Activated CD4-positive, CD25-positive, alpha-beta regulatory T cell treated with anti-CD3 and anti-CD28 coated beads, Interleukin-2, amount 50 U/mL, for 16 hours (primary cell): ENCODE results near the gene ARHGEF1.

Experiments used
- DNase-seq: peaks from one replicate; pipeline ENCODE4 v3.0.0-alpha.2; 2020; ENCODE audit warnings: low read depth, low spot score

ARHGEF1 gene, protein sequence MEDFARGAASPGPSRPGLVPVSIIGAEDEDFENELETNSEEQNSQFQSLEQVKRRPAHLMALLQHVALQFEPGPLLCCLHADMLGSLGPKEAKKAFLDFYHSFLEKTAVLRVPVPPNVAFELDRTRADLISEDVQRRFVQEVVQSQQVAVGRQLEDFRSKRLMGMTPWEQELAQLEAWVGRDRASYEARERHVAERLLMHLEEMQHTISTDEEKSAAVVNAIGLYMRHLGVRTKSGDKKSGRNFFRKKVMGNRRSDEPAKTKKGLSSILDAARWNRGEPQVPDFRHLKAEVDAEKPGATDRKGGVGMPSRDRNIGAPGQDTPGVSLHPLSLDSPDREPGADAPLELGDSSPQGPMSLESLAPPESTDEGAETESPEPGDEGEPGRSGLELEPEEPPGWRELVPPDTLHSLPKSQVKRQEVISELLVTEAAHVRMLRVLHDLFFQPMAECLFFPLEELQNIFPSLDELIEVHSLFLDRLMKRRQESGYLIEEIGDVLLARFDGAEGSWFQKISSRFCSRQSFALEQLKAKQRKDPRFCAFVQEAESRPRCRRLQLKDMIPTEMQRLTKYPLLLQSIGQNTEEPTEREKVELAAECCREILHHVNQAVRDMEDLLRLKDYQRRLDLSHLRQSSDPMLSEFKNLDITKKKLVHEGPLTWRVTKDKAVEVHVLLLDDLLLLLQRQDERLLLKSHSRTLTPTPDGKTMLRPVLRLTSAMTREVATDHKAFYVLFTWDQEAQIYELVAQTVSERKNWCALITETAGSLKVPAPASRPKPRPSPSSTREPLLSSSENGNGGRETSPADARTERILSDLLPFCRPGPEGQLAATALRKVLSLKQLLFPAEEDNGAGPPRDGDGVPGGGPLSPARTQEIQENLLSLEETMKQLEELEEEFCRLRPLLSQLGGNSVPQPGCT

DNA sequence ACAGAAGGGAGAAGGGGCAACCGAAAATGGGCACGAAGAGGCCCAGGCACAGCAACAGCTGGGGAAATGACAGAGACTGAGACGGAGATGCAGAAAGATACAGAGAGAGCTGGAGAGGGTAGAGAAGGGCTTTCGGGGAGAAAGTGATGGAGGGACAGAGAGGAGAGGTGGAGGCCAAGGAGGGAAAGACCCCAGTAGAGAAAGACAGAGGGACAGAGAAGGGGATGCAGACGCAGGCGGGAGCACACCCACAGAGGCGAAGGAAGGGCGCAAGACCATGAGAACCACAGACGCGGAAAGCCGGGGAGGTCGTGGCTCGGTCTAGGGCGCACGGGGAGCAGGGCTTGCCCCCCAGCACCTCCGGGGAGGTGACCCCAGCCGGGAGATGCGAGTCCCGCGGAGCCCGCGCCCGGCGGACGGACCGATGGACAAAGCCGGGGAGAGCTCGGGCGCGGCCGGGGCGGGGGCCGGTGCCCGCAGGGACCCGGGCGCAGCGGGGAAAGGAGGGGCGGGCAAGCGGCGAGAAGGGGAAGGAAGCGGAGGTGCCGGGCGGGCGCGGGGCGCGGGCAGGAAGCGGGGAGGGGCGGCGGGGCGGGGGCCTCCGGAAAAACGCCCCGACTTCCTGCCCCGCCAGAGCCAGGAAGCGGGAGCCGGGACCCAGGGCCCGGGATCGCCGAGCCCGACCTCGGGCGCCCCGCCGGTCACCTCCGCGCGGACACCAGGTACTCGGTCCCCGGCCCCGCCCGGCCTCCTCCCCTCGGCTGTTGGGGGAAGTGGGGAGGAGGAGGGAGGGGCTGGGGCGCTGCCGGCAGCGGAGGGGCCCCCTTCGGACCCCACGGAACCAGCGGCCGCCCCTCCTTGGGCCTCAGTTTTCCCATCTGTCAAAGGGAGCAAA, at the start of gene ARHGEF1:
Gene ARHGEF1, plus strand, starts transcription at position 617 of the 895 bp plus-strand sequence. CDS start 4,899 bp downstream, outside the sequence.
- peak; percentile 27 for DNase-seq

DNA sequence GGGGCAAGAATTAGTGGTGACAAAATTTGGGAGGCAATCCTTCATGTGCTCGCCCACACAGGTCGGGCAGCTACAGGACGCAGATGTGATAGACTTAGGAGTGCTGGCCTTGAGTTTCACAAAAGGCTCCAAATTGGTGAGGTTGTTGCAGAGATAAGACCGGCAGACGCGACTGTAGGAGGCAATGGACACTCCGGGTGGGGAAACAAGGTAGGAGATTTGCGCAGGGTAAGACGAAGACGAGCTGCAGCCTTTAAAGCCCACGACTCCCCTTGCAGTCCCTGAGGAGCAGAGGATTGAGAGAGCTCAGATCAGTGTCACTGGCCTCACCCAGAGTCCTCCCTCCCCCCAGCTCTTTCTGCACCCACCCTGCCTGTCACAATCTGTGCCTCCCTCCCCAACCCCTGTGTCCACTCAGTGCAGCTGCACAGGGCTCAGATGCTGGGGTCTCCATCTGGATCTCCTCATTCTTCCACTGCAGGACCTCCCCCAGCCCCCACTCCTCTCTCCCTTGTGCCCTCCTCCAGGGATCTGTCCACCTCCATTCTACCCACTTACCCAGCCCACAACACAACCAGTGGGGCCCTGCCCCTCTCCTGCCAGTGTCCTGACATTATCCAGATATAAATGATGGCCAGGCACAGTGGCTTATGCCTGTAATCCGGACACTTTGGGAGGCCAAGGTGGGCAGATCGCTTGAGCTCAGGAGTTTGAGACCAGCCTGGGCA, 44.8 kb upstream of the ARHGEF1 start:
- no peak for DNase-seq

DNA sequence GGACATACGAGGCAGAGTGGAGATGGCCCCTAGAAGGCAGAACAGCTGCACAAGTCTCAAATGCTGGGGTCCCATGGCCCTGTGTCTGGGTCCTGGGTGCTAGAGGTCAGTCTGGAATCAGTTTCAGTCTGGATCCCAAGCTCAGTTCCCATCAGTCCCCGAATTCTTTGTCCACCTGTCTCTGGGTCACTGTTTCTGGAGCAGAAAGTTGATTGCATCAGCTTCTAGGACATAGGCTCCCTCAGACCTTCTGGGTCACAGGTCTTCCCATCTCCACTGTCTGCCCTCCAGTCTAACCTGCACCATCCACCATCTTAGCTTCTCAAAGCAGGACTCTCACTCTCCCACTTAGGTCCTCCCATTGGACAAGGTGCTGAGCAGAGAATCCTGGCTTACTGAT, 43.8 kb upstream of the ARHGEF1 start:
- DNase-seq: no peak

DNA sequence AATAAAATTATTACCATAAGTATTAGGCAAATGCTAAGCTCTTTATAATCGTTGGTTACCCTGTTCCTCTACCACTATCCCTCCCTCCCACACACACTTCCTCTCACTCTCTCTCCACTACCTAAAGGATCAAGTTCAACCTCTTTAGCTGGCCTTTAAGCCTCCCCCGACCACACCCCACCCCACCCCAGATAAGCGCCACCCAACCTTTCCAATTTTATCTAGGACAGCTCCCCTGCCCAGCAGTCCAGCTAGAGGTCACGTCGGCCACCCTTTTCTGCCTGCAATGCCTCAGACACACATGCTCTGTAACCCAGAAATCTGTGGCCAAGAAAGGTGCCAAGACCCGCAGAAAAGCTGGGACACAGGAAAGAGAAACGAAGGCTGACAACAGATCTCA, 39.6 kb upstream of the ARHGEF1 start:
- no peak for DNase-seq

DNA sequence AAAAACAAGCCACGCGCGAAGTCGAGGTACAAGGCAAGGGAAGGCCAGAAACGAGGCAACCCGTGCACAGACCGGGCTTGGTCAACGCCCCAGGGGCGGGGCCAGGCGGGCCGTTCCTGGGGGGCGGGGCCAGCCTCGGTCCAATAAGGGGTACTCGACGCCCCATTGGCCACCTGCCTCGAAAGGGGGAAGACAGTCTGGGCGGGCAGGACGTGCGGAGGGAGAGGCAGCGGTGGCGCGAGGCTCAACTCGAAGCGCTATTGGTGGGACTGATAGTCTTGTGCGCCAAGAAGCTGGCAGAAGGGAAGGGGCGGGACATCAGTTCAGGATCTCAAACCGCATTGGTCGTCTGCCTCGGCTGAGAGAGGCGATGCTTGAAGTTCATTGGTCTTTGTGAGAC, 38.4 kb upstream of the ARHGEF1 start, which contains the start of gene LYPD4:
Gene LYPD4, minus strand, starts transcription at position 83 of the 400 bp plus-strand sequence. CDS start 5,398 bp downstream, outside the sequence.
- no peak for DNase-seq

DNA sequence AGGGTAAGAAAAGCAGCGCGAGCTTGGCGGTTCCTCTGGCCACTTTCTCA, 38.2 kb upstream of the ARHGEF1 start, which contains the start of gene DMRTC2:
Gene DMRTC2, plus strand, starts transcription at position 42 of the 50 bp plus-strand sequence. CDS start 2,387 bp downstream, outside the sequence.
- DNase-seq: no peak

DNA sequence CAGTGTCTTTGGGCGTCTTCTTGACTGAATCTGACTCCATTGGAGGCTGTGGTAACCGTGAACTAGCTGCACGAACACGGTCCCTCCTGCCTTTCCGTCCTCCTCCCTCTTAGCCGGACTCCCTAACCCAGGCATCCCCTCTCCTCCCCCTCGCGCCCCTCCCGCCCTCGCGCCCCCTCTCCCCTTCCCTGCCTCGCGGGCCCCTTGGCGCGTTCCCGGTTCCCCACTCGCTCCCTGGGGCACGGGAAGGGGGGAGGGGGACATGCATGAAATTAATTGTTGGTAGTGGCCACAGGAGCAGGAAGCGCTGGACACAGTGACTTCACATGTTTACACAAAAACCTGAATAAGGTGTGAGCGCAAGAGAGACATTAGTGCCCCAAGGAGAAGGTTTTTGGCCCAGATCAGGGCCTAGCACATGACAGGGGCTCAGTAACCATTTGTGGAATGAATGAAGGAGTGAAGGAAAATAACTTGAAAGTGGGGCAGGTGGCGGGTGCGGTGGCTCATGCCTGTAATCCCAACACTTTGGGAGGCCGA, 37.9 kb upstream of the ARHGEF1 start:
- DNase-seq: no peak

DNA sequence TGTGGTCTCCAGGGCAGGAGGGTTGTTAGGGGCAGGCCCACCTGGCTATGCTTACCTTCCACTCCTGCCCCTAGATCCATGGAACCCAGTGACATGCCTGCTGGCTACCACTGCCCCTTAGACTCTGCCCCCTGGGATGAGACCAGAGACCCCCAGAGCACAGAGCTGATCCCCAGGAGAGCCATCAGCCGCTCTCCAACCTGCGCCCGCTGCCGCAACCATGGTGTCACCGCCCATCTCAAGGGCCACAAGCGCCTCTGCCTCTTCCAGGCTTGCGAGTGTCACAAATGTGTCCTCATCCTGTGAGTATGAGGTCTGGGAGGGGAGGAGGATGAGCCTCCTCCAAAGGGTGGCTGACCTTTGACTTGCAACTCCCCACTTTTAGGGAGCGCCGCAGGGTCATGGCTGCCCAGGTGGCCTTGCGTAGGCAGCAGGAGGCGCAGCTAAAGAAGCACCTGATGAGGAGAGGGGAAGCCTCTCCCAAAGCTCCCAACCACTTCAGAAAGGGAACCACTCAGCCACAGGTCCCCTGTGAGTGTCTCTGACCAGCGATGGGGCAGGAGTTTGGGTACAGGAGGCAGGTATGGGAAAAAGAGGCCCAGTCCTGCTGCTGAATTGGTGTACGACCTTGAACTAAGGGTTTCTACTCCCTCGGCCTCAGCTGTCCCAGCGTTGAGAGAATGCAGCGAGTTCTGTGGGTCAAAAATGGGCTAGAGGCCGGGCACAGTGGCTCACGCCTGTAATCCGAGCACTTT, 35.5 kb upstream of the ARHGEF1 start:
- DNase-seq: no peak

DNA sequence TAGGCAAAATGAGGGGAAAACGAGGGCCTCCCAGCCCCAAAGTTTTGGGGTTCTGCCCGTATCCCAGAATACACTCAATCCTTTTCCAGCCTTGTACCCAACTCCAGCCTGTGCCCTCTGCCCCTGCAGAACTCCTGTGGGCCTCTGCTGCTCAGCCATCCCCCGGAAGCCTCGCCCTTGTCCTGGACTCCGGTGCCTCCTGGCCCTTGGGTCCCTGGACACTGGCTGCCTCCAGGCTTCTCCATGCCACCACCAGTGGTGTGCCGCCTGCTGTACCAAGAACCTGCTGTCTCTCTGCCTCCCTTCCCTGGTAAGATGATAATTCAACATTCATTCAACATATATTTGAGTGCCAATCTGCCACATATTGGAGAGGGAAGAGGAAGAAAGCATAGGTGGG, 34.3 kb upstream of the ARHGEF1 start:
- no peak for DNase-seq

DNA sequence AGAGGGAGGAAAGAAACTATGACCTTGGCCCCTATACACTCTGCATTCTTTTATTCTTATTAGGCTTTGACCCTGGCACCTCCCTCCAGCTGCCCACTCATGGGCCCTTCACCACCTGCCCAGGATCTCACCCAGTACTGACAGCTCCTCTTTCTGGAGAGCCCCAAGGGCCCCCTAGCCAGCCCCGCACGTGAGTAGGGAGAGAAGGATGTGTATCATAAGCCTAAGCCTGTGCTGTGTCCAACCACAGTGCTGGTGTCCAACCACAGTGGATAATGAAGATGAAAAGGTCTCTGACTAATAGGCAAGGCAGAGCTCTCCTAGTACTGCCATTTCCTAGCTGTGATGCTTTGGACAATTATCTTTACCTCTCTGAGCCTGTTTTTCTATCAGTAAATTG, 33.9 kb upstream of the ARHGEF1 start:
- no peak for DNase-seq

DNA sequence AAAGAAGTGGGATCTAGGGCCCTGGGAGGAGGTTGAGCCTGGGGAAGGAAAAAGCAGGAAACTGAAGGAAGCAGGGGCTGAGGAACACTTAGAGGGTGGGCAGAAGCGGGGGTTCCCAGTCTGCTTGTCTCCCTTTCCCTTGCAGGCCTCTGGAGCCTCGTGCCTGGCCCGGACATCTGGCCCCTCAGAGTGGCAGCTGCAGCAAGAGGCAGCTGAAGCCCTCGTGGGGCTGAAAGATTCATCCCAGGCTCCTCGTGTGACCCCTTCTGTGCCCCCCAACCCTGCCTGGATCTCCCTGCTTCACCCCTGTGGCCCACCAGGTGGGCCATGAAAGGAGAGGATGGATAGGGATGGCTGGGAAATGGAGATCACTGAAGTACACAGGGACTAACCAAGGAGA, 32.6 kb upstream of the ARHGEF1 start:
- DNase-seq: no peak

DNA sequence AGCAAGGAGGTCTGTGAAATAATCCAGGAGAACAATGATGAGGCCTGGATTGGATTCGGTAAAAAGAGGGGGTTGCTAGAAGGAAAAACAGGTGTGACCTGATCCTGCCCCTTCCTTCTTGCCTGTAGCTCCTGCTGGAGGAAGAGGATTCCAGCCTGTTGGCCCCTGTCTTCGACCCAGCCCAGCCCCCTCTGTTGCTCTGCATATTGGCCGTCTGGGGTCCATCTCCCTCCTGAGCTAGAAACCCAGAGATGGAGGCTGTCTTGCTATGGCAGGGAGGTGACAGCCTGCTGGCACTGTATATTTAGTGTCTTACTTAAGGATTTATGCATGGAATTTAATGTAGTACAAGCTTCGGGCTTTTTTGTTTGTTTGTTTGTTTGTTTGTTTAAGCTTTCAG, 31.5 kb upstream of the ARHGEF1 start:
- DNase-seq: no peak

DNA sequence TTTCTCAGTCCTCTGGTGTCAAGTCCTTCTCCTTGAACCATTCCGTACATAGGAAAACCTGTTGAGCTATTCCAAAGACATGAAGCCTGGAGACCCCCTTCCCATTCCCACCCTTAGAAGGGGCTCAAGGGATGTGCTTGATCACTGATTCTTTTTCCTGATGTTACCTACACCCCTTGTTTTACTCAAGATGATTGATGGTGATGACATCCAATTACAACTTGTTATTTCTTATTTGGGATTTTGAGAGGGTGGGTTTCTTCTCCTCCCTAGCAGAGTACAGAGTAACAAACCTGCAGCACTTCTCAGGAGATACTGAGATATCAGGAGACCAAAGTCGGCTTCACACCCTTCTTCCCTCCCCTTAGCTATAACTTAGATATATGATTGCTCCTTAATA, 29.6 kb upstream of the ARHGEF1 start:
- no peak for DNase-seq

DNA sequence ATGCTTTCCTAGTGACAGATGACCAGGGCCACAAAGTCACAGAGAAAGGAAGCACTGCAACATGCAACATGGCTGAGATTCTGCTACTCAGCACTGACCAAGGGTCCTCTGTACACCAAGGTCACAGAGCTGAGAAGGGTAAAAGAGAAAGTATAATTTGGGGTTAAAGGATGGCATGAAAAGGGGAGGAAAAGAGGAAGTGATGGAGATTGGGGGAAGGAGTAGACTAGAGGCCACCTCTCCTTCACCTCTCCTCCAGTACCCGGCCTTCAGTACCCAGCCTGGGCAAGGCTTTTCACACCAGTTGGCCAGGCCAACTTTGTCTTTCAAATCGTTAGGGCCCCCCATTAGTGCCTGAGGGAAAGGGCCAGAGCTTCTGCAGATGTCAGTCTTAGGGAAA, 29.2 kb upstream of the ARHGEF1 start:
- no peak for DNase-seq

DNA sequence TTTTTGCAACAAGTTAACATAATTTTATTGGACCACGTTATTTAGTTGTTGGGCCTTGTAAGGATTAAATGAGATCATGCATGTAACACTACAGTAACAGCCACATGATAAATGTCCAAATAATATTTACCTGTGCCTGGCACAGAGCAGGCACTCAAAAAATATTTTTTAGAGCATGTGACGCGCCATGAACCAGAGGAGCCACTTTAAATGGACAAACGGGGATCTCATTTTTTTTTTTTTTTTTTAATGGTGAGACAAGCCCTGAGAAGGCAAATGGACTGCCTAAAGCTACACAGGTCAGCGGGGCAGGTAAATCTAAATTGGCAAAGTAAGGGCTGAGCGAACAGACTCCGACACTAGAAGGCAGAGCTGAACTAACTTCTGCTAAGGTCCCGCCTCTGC, 23.8 kb upstream of the ARHGEF1 start:
- no peak for DNase-seq

DNA sequence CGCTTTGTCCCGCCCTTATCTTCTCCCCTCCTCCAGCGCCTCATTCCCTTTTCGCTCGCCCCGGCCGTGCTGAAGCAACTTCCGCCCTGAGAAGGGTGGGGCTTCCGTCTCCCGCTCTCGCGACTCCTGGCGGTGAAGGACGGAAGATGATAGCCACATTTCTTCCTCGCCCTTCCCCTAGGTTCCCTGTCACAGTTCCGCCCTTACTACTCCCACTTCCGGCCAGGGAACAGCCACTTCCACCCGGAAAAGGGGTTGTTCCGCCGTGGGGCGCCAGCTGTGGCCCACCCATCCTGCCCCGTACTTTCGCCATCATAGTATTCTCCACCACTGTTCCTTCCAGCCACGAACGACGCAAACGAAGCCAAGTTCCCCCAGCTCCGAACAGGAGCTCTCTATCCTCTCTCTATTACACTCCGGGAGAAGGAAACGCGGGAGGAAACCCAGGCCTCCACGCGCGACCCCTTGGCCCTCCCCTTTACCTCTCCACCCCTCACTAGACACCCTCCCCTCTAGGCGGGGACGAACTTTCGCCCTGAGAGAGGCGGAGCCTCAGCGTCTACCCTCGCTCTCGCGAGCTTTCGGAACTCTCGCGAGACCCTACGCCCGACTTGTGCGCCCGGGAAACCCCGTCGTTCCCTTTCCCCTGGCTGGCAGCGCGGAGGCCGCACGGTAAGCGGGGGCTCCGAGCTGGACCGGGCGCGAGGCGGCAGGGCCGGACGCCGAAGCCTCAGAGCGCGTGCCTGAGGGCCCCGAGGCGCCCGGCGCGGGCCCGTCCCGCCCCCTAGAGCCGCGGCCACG, 23.2 kb upstream of the ARHGEF1 start, which contains the start of gene RPS19:
Gene RPS19, plus strand, starts transcription at position 638 of the 801 bp plus-strand sequence. CDS start 520 bp downstream, outside the sequence.
- peak; percentile 97 for DNase-seq

DNA sequence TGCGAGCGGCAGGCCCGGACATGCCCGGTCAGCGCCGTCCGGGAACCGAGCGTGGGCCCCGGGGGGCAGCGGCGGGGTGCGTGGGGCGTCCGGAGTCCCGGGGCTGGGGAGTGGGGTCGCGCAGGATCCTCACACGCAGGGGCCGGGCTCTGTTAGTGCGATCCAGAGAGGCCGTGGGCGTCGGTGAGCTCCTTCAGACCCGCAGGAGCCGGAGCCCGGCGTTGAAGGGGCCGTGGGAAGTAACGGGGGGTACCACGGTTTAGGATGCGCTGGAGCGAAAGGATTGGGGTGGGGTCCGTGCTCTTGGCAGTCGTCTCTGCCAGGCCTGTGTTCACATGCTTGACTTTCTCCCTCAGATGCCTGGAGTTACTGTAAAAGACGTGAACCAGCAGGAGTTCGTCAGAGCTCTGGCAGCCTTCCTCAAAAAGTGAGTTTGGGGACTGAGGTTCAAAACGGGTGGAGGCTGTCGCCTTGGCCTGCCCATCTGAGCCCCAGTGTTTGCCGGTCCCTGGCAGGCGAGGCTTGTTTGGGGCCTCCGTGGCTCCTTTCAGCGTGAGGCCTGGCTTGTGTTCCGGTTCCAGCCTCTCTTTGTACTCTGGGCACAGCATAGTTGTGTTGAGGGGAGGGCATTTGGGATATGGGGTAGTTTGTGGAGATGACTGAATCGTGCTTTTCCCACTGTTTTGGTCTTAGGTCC, 22.4 kb upstream of the ARHGEF1 start:
- DNase-seq: no peak

DNA sequence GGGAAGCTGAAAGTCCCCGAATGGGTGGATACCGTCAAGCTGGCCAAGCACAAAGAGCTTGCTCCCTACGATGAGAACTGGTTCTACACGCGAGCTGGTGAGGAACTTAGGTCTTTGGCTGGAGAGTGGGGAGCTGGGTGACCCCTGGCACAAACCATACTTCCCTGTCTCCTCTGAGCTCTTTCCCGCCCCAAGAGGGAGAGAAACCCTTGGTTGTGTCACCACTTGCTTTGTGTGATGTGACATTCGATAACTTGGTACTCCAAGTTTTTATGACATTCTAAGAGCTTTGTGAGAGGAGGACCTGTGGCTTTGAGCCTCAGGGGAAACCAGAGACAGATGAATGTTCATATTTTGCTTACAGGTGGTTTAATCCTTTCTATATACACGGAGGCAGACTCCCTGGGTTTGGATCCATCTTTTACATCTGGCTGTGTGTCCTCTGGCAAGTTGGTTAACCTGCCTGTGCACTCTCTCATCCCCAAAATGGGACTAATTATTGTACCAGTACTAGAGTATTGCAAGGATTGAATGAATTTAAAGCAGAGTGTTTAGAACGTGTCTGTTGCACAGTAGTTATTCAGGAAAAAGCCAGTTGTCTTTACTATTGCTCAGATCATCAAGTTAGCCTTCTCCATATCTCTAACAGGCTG, 21.7 kb upstream of the ARHGEF1 start:
- no peak for DNase-seq
